ENCODE results near the gene STK33.

STK33 gene

GRCh38 chr11:8352103-8352875, 241.7 kb downstream of the STK33 start:
- DNase-seq, result no peak

- no peak for DNase-seq
Observed at GRCh38 chr11:8351223-8351622, 242.8 kb downstream of the STK33 start.

GRCh38 chr11:8347978-8348377, 246.1 kb downstream of the STK33 start:
- DNase-seq, result no peak

GRCh38 chr11:8346157-8346755, 247.8 kb downstream of the STK33 start:
- DNase-seq, result no peak

- DNase-seq, result no peak
Observed at GRCh38 chr11:8345179-8345578, 248.8 kb downstream of the STK33 start.

GRCh38 chr11:8344346-8344745, 249.7 kb downstream of the STK33 start:
- no peak for DNase-seq

- DNase-seq, result no peak
Observed at GRCh38 chr11:8342821-8343681, 251.0 kb downstream of the STK33 start.

- no peak for DNase-seq
Observed at GRCh38 chr11:8341996-8342395, 252.0 kb downstream of the STK33 start.

All from stimulated activated CD4-positive, alpha-beta T cell treated with anti-CD3 and anti-CD28 coated beads, Interleukin-2, amount 100 ng/mL, for 48 hours (primary cell).